Measurements from ENCODE around the gene FSIP1. TPM values are rescaled to one million over a fixed set of nuclear protein-coding genes. Genes with fewer than 3 reads are reported as not detected.
A peak's percentile ranks its signal among the peaks of the same experiment; 100 is the strongest.

FSIP1 gene
- total RNA-seq, 1 donor from 2014 or later, result 0.96 TPM

DNA sequence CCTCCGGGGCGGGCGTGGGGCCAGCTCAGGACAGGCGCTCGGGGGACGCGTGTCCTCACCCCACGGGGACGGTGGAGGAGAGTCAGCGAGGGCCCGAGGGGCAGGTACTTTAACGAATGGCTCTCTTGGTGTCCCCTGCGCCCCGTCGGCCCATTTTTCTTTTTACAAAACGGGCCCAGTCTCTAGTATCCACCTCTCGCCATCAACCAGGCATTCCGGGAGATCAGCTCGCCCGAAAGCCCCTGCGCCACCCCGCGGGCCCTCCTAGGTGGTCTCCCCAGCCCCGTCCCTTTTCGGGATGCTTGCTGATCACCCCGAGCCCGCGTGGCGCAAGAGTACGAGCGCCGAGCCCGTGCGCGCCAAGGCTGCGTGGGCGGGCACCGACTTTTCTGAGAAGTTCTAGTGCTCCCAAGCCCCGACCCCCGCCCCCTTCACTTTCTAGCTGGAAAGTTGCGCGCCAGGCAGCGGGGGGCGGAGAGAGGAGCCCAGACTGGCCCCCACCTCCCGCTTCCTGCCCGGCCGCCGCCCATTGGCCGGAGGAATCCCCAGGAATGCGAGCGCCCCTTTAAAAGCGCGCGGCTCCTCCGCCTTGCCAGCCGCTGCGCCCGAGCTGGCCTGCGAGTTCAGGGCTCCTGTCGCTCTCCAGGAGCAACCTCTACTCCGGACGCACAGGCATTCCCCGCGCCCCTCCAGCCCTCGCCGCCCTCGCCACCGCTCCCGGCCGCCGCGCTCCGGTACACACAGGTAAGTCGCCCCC, 202.0 kb downstream of the FSIP1 start, which contains the start of gene THBS1:
Gene THBS1, plus strand, starts transcription at position 595 of the 757 bp plus-strand sequence. CDS start 779 bp downstream, outside the sequence.
- intact Hi-C loops (cut with DNase I), result loop anchor here (5.0 to 10.0 kb wide), 2 partner anchors 408 to 766 kb away; no protein-coding TSS in a partner anchor
- peaks cover 4% of the 10 kb centered on the region for H3K4me1 ChIP-seq
- ATAC-seq, result peak; percentile 81
- DNase-seq, result peak; percentile 94
- H3K27ac ChIP-seq, result peak within 1 kb of the TSS; percentile 91
- peak within 1 kb of the TSS; percentile 60 for H3K4me3 ChIP-seq
- H3K27me3 ChIP-seq, result no peaks in the 10 kb centered on the region
- H3K9me3 ChIP-seq, result no peaks in the 10 kb centered on the region
- H3K36me3 ChIP-seq, result peaks cover 34% of the 10 kb centered on the region
- TF ChIP-seq, protein P1, sequence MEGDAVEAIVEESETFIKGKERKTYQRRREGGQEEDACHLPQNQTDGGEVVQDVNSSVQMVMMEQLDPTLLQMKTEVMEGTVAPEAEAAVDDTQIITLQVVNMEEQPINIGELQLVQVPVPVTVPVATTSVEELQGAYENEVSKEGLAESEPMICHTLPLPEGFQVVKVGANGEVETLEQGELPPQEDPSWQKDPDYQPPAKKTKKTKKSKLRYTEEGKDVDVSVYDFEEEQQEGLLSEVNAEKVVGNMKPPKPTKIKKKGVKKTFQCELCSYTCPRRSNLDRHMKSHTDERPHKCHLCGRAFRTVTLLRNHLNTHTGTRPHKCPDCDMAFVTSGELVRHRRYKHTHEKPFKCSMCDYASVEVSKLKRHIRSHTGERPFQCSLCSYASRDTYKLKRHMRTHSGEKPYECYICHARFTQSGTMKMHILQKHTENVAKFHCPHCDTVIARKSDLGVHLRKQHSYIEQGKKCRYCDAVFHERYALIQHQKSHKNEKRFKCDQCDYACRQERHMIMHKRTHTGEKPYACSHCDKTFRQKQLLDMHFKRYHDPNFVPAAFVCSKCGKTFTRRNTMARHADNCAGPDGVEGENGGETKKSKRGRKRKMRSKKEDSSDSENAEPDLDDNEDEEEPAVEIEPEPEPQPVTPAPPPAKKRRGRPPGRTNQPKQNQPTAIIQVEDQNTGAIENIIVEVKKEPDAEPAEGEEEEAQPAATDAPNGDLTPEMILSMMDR (IDR thresholded peaks at IDR 0.05), result peak; percentile 6

DNA sequence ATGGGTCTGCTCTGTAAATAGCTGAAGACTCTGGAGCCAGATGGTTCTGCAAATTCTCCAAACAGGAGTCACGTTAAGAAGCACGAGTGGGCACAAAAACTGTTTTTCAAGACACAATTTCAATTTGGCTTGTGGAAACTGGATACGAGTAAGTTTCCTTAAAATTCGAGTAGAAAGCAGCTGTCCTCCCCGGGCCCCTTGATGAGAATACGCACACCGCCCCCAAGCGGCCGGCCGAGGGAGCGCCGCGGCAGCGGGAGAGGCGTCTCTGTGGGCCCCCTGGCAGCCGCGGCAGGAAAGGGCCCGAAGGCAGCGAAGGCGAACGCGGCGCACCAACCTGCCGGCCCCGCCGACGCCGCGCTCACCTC, 202.5 kb downstream of the FSIP1 start:
- peak; percentile 92 for ATAC-seq
- Histone ChIP-seq H3K4me1 (peaks cover 4% of the 10 kb centered on the region), H3K9me3 (no peaks in the 10 kb centered on the region), H3K27me3 (no peaks in the 10 kb centered on the region), H3K4me3 (peak overlapping the region; percentile 60), H3K27ac (peak overlapping the region; percentile 91), H3K36me3 (peaks cover 29% of the 10 kb centered on the region)
- DNase-seq, result peak; percentile 97
- TF ChIP-seq, protein P1 (IDR thresholded peaks at IDR 0.05), result peak; percentile 95
- intact Hi-C loops (cut with DNase I), result loop anchor here (5.0 to 10.0 kb wide), 2 partner anchors 408 to 765 kb away; no protein-coding TSS in a partner anchor

DNA sequence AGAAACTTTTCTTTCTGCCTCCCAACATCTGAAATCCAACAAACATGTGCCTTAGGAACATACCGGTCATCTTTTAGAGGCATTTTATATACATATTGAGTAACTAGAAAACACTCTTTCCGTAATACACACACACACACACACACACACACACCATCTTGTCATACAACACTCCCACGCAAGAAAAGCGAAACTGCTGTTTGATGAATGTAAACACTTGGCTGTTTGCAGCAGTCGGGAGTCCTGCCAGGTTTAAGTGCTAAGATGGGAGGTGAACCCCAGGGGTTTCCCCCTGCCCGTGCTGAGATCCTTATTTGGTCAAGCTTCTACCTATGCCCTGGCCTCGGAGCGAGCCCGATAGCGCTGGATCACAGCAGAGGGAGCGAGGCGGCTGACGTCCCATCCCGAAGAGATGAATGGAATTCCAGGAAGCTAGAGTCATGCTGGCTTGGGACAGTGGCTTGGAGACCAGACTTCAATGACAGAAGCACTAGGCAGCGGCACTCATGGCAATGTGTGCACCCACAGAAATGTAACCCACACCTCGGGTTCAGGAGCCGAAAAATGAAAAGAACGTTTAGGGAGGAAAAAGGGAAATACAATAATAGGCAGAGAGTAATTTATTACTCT, 203.0 kb downstream of the FSIP1 start:
- ATAC-seq (peak; percentile 31), DNase-seq (peak; percentile 82)
- H3K36me3 ChIP-seq, result peaks cover 24% of the 10 kb centered on the region
- intact Hi-C loops (cut with DNase I), result loop anchor here (5.0 to 10.0 kb wide), 2 partner anchors 407 to 765 kb away; no protein-coding TSS in a partner anchor
- peaks cover 4% of the 10 kb centered on the region for H3K4me1 ChIP-seq
- TF ChIP-seq, protein P1 (IDR thresholded peaks at IDR 0.05), result no peak
- H3K27me3 ChIP-seq, result no peaks in the 10 kb centered on the region
- H3K27ac ChIP-seq, result peak overlapping the region; percentile 91
- peak overlapping the region; percentile 60 for H3K4me3 ChIP-seq
- no peaks in the 10 kb centered on the region for H3K9me3 ChIP-seq

DNA sequence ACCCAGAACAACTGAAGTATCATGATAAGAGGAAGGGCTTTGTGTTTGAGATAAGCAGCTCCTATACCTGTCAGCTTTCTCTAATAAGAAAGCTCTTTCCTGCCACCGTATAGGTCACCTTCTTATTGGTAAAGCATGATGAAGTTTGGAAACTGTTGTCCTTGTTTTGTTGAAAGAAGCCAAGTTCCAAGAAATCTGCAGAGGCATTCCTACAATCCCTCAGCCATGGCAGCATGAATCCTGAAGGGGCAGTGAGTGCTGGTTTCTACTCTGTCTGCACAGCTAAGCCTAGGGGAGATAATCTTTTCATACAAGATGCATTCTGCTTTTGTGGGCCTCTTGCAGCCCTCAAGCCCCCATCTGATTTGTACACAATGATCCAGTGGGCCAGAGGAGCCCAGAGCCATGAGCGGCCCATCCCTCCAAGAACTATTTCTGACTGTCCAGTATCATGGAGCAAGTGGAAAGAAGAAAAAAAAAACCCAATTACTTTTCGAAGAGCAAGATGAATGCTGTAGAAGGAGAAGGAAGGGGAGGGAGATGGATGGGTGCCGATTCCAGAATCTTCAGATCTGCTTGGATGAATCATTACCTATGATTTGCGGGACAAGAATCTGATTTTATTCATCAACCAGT, 203.7 kb downstream of the FSIP1 start:
- peaks cover 4% of the 10 kb centered on the region for H3K4me1 ChIP-seq
- H3K4me3 ChIP-seq, result peak overlapping the region; percentile 60
- TF ChIP-seq, protein P1 (IDR thresholded peaks at IDR 0.05), result no peak
- intact Hi-C loops (cut with DNase I), result no loop called here
- peaks cover 18% of the 10 kb centered on the region for H3K36me3 ChIP-seq
- H3K27ac ChIP-seq, result peak overlapping the region; percentile 91
- no peaks in the 10 kb centered on the region for H3K9me3 ChIP-seq
- ATAC-seq, result no peak
- H3K27me3 ChIP-seq, result no peaks in the 10 kb centered on the region
- no peak for DNase-seq

DNA sequence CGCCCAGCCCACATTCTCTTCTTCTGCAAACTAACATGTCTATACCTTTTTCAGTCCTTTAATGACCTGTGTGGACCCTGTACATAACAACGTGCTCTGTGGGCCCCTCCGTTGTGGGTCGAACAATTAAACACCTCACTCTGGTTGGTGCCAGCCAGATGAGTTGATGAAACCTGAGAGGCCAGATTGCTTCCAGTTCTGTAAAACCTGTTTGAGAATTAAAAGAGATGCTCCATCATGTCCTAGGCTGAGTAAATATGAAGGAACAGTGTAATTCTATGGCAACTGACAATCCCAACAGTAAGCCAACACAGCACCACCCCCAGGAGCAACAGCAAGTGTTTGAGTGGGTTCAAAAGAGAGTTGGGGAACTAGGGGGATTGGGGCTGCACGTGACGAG, 207.5 kb downstream of the FSIP1 start:
- intact Hi-C loops (cut with DNase I), result no loop called here
- H3K4me3 ChIP-seq, result no peak overlapping the region
- DNase-seq (no peak), ATAC-seq (no peak)
- no peak overlapping the region for H3K27ac ChIP-seq
- no peaks in the 10 kb centered on the region for H3K27me3 ChIP-seq
- H3K36me3 ChIP-seq, result no peaks in the 10 kb centered on the region
- TF ChIP-seq, protein P1 (IDR thresholded peaks at IDR 0.05), result no peak
- no peaks in the 10 kb centered on the region for H3K9me3 ChIP-seq
- H3K4me1 ChIP-seq, result peaks cover 7% of the 10 kb centered on the region

Data from upper lobe of right lung (tissue), 1 donor.